CD4-positive, alpha-beta T cell (primary cell): ENCODE data around the gene UBE2I. TPM values are rescaled to one million over a fixed set of nuclear protein-coding genes. Genes with fewer than 3 reads are reported as not detected.

Experiments used
- ATAC-seq: fragments of 200-7000 bp; cut with Tn5 transposase; one replicate; pipeline ENCODE4 v1.10.0; 2022; ENCODE audit warnings: mild to moderate bottlenecking; ENCODE audit not compliant: poor library complexity
- CTCF ChIA-PET: fragments of 350-600 bp; sonication (Branson Sonifier 250); formaldehyde crosslinking; loops from one replicate; lab custom pipeline; 2021; ENCODE audit warnings: antibody characterized with exemption, inconsistent platforms; lab: Charles Lee
- POLR2A ChIA-PET: fragments of 350-600 bp; sonication (Branson Sonifier 250); formaldehyde crosslinking; loops from one replicate; lab custom pipeline; 2021; ENCODE audit warnings: antibody characterized with exemption, inconsistent platforms; lab: Charles Lee
- DNase-seq, 14 experiments: peaks; one replicate each; pipeline ENCODE4 v3.0.0-alpha.2; 2013 to 2020; ENCODE audit warnings: mixed read lengths in 2 of 14
- H3K27ac ChIP-seq, 2 donors: one replicate each; pipeline versions ENCODE4 v1.5.1 to v1.7.0; 2013; ENCODE audit warnings: low read length in 2 of 2, low read depth in 1 of 2, mild to moderate bottlenecking in 1 of 2
- H3K27me3 ChIP-seq, 2 experiments: 1 replicate in 1 of 2; 2 replicates in 1 of 2; pipeline versions ENCODE4 v1.6.1 to v1.7.0; 2013; ENCODE audit warnings: low read length in 2 of 2, control low read depth in 1 of 2, mild to moderate bottlenecking in 1 of 2, moderate library complexity in 1 of 2; ENCODE audit not compliant: insufficient read depth in 2 of 2, control insufficient read depth in 1 of 2
- H3K36me3 ChIP-seq: one replicate; pipeline ENCODE4 v1.6.1; 2013; ENCODE audit warnings: low read length, control low read depth; ENCODE audit not compliant: insufficient read depth
- H3K4me1 ChIP-seq: one replicate; pipeline ENCODE4 v1.6.1; 2013; ENCODE audit warnings: low read length, control low read depth; ENCODE audit not compliant: insufficient read depth
- H3K4me3 ChIP-seq: one replicate; pipeline ENCODE4 v1.5.1; 2013; ENCODE audit warnings: mild to moderate bottlenecking, low read length, moderate library complexity
- H3K9me3 ChIP-seq, 2 experiments: 1 replicate in 1 of 2; 2 replicates in 1 of 2; pipeline versions ENCODE4 v1.6.1 to v1.7.0; 2013; ENCODE audit warnings: low read length in 2 of 2, mild to moderate bottlenecking in 2 of 2, control low read depth in 1 of 2, moderate library complexity in 1 of 2; ENCODE audit not compliant: control insufficient read depth in 1 of 2, insufficient read depth in 1 of 2
- H3K27ac Mint-ChIP-seq: one replicate; pipeline ENCODE4 v1.8.0; 2020; ENCODE audit warnings: mixed read lengths
- H3K27me3 Mint-ChIP-seq: one replicate; pipeline ENCODE4 v1.8.0; 2021; ENCODE audit warnings: mixed read lengths
- H3K36me3 Mint-ChIP-seq: one replicate; pipeline ENCODE4 v1.8.0; 2021; ENCODE audit warnings: low read depth, mixed read lengths
- H3K4me1 Mint-ChIP-seq: one replicate; pipeline ENCODE4 v1.8.0; 2021; ENCODE audit warnings: low read depth, mixed read lengths
- H3K4me3 Mint-ChIP-seq: one replicate; pipeline ENCODE4 v1.8.0; 2020; ENCODE audit warnings: mild to moderate bottlenecking, mixed read lengths
- H3K9me3 Mint-ChIP-seq: one replicate; pipeline ENCODE4 v1.8.0; 2020; ENCODE audit warnings: mixed read lengths
- intact Hi-C, 2 experiments: fragments of 100-400 bp; cut with DNase I in 1 of 2; cut with micrococcal nuclease in 1 of 2; formaldehyde crosslinking; loops; one replicate each; pipeline versions ENCODE4 v1.15.1 to v1.9.0; 2023 to 2025; cut with DNase I, micrococcal nuclease
- total RNA-seq, 174 experiments: library from RNA in 2 of 174; stranded (reverse) in 2 of 174; gene quantifications; one replicate each; pipeline ENCODE4 v1.2.3 and lab custom pipeline; 2021 to 2026
- TF ChIP-seq, protein P1 (sequence below): fragments of 200-600 bp; IDR thresholded peaks from one replicate; pipeline ENCODE4 v1.8.0; 2022; ENCODE audit warnings: antibody characterized with exemption, mild to moderate bottlenecking

UBE2I gene
- total RNA-seq, 2 experiments from 2014 or later, result 247 to 252 TPM

DNA sequence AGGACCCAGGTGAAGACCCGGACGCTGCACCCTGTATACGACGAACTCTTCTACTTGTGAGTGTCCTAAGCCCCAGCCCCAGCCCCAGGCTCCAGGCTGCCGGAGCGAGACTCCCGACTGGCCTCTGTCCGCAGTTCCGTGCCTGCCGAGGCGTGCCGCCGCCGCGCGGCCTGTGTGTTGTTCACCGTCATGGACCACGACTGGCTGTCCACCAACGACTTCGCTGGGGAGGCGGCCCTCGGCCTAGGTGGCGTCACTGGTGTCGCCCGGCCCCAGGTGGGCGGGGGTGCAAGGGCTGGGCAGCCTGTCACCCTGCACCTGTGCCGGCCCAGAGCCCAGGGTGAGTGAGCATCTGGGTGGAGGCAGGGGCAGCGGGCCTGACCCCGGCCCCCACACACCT lies 38.5 kb downstream of the UBE2I start:
- TF ChIP-seq, protein P1, sequence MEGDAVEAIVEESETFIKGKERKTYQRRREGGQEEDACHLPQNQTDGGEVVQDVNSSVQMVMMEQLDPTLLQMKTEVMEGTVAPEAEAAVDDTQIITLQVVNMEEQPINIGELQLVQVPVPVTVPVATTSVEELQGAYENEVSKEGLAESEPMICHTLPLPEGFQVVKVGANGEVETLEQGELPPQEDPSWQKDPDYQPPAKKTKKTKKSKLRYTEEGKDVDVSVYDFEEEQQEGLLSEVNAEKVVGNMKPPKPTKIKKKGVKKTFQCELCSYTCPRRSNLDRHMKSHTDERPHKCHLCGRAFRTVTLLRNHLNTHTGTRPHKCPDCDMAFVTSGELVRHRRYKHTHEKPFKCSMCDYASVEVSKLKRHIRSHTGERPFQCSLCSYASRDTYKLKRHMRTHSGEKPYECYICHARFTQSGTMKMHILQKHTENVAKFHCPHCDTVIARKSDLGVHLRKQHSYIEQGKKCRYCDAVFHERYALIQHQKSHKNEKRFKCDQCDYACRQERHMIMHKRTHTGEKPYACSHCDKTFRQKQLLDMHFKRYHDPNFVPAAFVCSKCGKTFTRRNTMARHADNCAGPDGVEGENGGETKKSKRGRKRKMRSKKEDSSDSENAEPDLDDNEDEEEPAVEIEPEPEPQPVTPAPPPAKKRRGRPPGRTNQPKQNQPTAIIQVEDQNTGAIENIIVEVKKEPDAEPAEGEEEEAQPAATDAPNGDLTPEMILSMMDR, result no peak
- peaks cover 29% of the 10 kb centered on the region for H3K36me3 Mint-ChIP-seq
- H3K4me1 ChIP-seq, result peaks cover 40% of the 10 kb centered on the region
- H3K27me3 ChIP-seq, result no peaks in the 10 kb centered on the region
- H3K4me3 Mint-ChIP-seq, result no peak overlapping the region
- no peak overlapping the region for H3K4me3 ChIP-seq
- no peak for ATAC-seq
- H3K27ac ChIP-seq, result no peak overlapping the region
- no peaks in the 10 kb centered on the region for H3K9me3 Mint-ChIP-seq
- no peak for DNase-seq
- peaks cover 13% of the 10 kb centered on the region for H3K4me1 Mint-ChIP-seq
- no peaks in the 10 kb centered on the region for H3K9me3 ChIP-seq
- ChIA-PET CTCF (no interaction called here), POLR2A (no interaction called here)
- no peaks in the 10 kb centered on the region for H3K27me3 Mint-ChIP-seq
- H3K27ac Mint-ChIP-seq, result no peak overlapping the region
- H3K36me3 ChIP-seq, result peaks cover 28% of the 10 kb centered on the region
- intact Hi-C loops, result no loop called here

DNA sequence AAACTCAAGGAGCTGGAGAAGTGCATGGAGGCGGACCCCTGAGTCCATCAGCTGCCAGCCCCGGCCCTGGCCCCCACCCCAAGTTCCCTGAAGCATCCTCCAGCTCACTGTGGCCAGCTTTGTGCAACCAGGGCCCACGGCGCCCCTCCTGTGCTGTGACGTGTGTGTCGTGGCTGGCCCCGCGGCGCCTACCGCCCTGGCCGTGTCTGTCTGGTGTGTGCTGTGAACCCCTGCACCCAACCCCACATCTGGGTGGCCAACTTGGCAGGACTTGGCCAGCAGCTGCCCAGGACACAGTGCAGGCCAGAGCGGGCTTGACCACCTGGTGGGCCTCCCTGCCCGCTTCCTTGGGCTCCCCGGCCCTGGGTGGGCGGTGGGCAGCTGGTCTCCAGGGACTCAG lies 39.0 kb downstream of the UBE2I start:
- Mint-ChIP-seq H3K4me3 (no peak overlapping the region), H3K27ac (no peak overlapping the region), H3K27me3 (no peaks in the 10 kb centered on the region), H3K9me3 (no peaks in the 10 kb centered on the region), H3K4me1 (peaks cover 13% of the 10 kb centered on the region), H3K36me3 (peaks cover 25% of the 10 kb centered on the region)
- no peak overlapping the region for H3K4me3 ChIP-seq
- CTCF ChIA-PET, result no interaction called here
- H3K27me3 ChIP-seq, result no peaks in the 10 kb centered on the region
- ATAC-seq, result no peak
- TF ChIP-seq, protein P1, result no peak
- no peak for DNase-seq
- POLR2A ChIA-PET, result no interaction called here
- H3K9me3 ChIP-seq, result no peaks in the 10 kb centered on the region
- H3K27ac ChIP-seq, result no peak overlapping the region
- peaks cover 40% of the 10 kb centered on the region for H3K4me1 ChIP-seq
- intact Hi-C loops, result no loop called here
- peaks cover 28% of the 10 kb centered on the region for H3K36me3 ChIP-seq

DNA sequence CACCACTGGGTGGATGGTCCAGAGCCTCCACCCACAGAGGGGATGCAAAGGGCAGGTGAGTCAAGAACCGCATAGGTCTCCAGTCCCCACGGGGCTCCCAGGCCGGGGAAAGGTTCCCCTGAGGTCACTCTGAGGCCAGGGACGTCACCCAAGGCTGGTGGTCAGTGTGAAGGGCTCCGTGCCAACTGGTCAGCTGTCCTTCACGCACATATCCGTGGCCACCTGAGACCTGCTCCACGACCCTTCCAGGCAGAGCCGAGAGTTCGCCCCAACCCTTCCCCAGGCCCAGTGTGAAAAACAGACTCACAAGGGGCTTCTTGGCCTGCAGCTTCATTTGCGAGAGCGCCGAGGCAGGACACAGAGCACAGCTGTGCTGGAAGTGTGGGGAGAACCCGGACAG lies 39.5 kb downstream of the UBE2I start:
- no peak overlapping the region for H3K27ac ChIP-seq
- ChIA-PET CTCF (no interaction called here), POLR2A (no interaction called here)
- H3K4me3 Mint-ChIP-seq, result no peak overlapping the region
- no peaks in the 10 kb centered on the region for H3K9me3 Mint-ChIP-seq
- intact Hi-C loops, result no loop called here
- TF ChIP-seq, protein P1, result no peak
- H3K36me3 ChIP-seq, result peaks cover 28% of the 10 kb centered on the region
- H3K9me3 ChIP-seq, result no peaks in the 10 kb centered on the region
- H3K27ac Mint-ChIP-seq, result no peak overlapping the region
- ATAC-seq, result no peak
- no peak for DNase-seq
- H3K4me3 ChIP-seq, result no peak overlapping the region
- peaks cover 25% of the 10 kb centered on the region for H3K36me3 Mint-ChIP-seq
- peaks cover 42% of the 10 kb centered on the region for H3K4me1 ChIP-seq
- no peaks in the 10 kb centered on the region for H3K27me3 Mint-ChIP-seq
- peaks cover 16% of the 10 kb centered on the region for H3K4me1 Mint-ChIP-seq
- H3K27me3 ChIP-seq, result no peaks in the 10 kb centered on the region
